ENCODE results near the gene S100B.

S100B gene

GRCh38 chr21:46604975-46605766, at the start of gene S100B:
Gene S100B (minus strand): TSS chr21:46605082. CDS start chr21:46602415, 2,667 bp downstream.
- peak within 1 kb of the TSS in 2 of 5 donors; percentile 10 to 65 for H3K9ac ChIP-seq (ENCODE audit: low read length in 5 of 5)
- H3K9me3 ChIP-seq (ENCODE audit: control insufficient read depth in 5 of 5, low read length in 5 of 5), result peaks cover 0 to 3% (median 0%) of the 10 kb centered on the region in 5 donors
- peaks cover 0 to 2% (median 0%) of the 10 kb centered on the region in 5 donors for H3K36me3 ChIP-seq (ENCODE audit: control insufficient read depth in 5 of 5, insufficient read depth in 5 of 5, low read length in 5 of 5)
- H3K4me3 ChIP-seq (ENCODE audit: low read depth in 1 of 5, low read length in 5 of 5), result peak within 1 kb of the TSS; percentile 40 to 70 (median 60)
- no peaks in the 10 kb centered on the region for H3K27me3 ChIP-seq (ENCODE audit: control insufficient read depth in 5 of 5, insufficient read depth in 4 of 5, low read length in 5 of 5)
- peaks cover 0 to 33% (median 24%) of the 10 kb centered on the region in 5 donors for H3K4me1 ChIP-seq (ENCODE audit: control insufficient read depth in 5 of 5, insufficient read depth in 5 of 5, low read length in 5 of 5)
- H3K27ac ChIP-seq (ENCODE audit: low read depth, low read length), result peak within 1 kb of the TSS; percentile 47

DNA sequence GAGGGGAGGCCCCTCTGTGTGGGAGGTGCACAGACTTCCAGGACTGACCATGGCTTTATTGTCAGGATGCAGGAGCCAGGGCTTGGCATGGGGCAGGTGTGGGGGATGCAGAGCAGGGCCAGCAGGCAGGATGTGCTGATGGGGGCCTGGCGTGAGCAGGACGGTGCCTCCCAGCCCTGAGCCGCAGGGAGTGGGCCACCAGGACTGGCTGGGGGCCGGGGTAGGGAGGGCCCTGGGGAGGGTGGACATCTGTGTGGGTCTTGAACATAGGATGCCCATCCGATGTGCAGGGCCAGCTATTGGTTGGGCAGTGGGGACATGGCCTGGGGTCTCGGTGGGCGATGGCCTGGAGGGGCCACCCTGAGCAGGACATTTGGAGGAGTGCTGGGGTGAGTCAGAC, 46.2 kb upstream of the S100B start:
- Histone ChIP-seq H3K27ac (ENCODE audit: low read depth, low read length) (no peak overlapping the region), H3K27me3 (ENCODE audit: control insufficient read depth in 5 of 5, insufficient read depth in 4 of 5, low read length in 5 of 5) (no peaks in the 10 kb centered on the region), H3K36me3 (ENCODE audit: control insufficient read depth in 5 of 5, insufficient read depth in 5 of 5, low read length in 5 of 5) (peaks cover 33 to 94% (median 90%) of the 10 kb centered on the region in 5 donors), H3K9ac (ENCODE audit: low read length in 5 of 5) (no peak overlapping the region), H3K9me3 (ENCODE audit: control insufficient read depth in 5 of 5, low read length in 5 of 5) (peaks cover 2 to 15% (median 8%) of the 10 kb centered on the region in 5 donors), H3K4me3 (ENCODE audit: low read depth in 1 of 5, low read length in 5 of 5) (no peak overlapping the region), H3K4me1 (ENCODE audit: control insufficient read depth in 5 of 5, insufficient read depth in 5 of 5, low read length in 5 of 5) (no peaks in the 10 kb centered on the region)

DNA sequence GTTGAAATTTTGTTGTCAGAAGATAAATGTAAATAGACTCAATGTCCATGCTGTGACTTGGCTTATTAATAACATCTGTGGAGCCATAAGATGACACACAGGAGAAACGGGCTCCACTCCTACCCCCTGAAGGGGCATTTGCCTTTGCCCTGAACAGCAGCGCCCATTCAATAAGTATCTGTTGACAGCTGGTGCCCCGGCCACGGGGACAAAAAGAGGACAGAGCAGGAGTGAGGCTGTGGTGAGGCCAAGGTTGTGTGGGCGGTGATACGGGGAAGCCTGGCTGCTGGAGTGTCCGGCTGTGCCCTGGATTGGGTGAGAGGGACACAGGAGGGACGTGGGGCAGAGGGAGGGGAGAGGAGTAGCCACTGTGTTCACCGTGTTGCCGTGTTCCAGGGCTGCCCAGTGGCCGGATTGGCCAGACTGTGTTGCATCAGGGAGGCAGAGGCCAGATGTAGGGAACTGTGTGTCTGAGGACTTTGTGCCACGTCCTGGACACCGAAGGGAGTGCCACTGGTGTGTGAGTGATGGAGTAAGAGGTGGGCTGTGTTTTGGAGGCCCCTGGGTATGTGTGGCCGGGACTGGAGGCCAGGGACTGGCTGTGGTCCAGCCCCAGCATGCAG, 45.7 kb upstream of the S100B start:
- no peak overlapping the region for H3K4me3 ChIP-seq (ENCODE audit: low read depth in 1 of 5, low read length in 5 of 5)
- H3K27ac ChIP-seq (ENCODE audit: low read depth, low read length), result no peak overlapping the region
- H3K9ac ChIP-seq (ENCODE audit: low read length in 5 of 5), result no peak overlapping the region
- H3K4me1 ChIP-seq (ENCODE audit: control insufficient read depth in 5 of 5, insufficient read depth in 5 of 5, low read length in 5 of 5), result no peaks in the 10 kb centered on the region
- peaks cover 32 to 96% (median 91%) of the 10 kb centered on the region in 5 donors for H3K36me3 ChIP-seq (ENCODE audit: control insufficient read depth in 5 of 5, insufficient read depth in 5 of 5, low read length in 5 of 5)
- H3K9me3 ChIP-seq (ENCODE audit: control insufficient read depth in 5 of 5, low read length in 5 of 5), result peaks cover 0 to 11% (median 5%) of the 10 kb centered on the region in 5 donors
- H3K27me3 ChIP-seq (ENCODE audit: control insufficient read depth in 5 of 5, insufficient read depth in 4 of 5, low read length in 5 of 5), result no peaks in the 10 kb centered on the region

GRCh38 chr21:46649356-46649755, 44.5 kb upstream of the S100B start:
- no peaks in the 10 kb centered on the region for H3K9me3 ChIP-seq (ENCODE audit: control insufficient read depth in 5 of 5, low read length in 5 of 5)
- H3K4me1 ChIP-seq (ENCODE audit: control insufficient read depth in 5 of 5, insufficient read depth in 5 of 5, low read length in 5 of 5), result no peaks in the 10 kb centered on the region
- no peaks in the 10 kb centered on the region for H3K27me3 ChIP-seq (ENCODE audit: control insufficient read depth in 5 of 5, insufficient read depth in 4 of 5, low read length in 5 of 5)
- no peak overlapping the region for H3K4me3 ChIP-seq (ENCODE audit: low read depth in 1 of 5, low read length in 5 of 5)
- H3K27ac ChIP-seq (ENCODE audit: low read depth, low read length), result no peak overlapping the region
- H3K9ac ChIP-seq (ENCODE audit: low read length in 5 of 5), result no peak overlapping the region
- peaks cover 20 to 96% (median 92%) of the 10 kb centered on the region in 5 donors for H3K36me3 ChIP-seq (ENCODE audit: control insufficient read depth in 5 of 5, insufficient read depth in 5 of 5, low read length in 5 of 5)

- no peak overlapping the region for H3K27ac ChIP-seq (ENCODE audit: low read depth, low read length)
- H3K9me3 ChIP-seq (ENCODE audit: control insufficient read depth in 5 of 5, low read length in 5 of 5), result no peaks in the 10 kb centered on the region
- H3K4me3 ChIP-seq (ENCODE audit: low read depth in 1 of 5, low read length in 5 of 5), result no peak overlapping the region
- H3K36me3 ChIP-seq (ENCODE audit: control insufficient read depth in 5 of 5, insufficient read depth in 5 of 5, low read length in 5 of 5), result peaks cover 20 to 97% (median 95%) of the 10 kb centered on the region in 5 donors
- no peak overlapping the region for H3K9ac ChIP-seq (ENCODE audit: low read length in 5 of 5)
- H3K4me1 ChIP-seq (ENCODE audit: control insufficient read depth in 5 of 5, insufficient read depth in 5 of 5, low read length in 5 of 5), result no peaks in the 10 kb centered on the region
- no peaks in the 10 kb centered on the region for H3K27me3 ChIP-seq (ENCODE audit: control insufficient read depth in 5 of 5, insufficient read depth in 4 of 5, low read length in 5 of 5)
These were observed 43.7 kb upstream of the S100B start for GRCh38 chr21:46648539-46648938.

DNA sequence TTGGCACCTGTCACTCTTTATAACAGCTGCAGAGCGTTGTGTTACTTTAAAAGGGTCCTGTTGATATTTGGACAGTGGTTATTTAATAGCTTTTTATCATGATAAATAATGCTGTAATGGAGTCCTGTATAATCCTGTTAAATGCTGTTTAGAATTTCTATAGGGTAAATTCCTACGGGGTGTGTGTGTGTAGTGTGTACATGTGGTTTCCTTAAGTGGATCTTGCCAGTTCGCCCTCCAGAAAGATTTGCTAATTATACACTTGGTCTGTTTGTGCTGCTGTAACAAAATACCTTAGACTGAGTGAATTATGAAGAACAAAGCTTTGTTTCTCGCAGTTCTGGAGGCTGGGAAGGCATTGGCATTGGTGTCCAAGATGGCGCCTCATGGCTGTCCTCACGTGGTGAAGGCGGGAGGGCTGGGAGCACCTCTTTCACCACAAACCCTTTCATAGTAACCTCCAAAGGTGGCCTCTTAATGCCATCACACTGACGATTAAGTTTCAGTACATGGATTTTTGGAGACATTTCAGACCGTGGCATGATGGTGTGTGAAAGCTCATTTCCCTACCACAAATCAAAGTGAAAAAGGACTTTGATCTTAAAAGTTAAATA, 41.8 kb upstream of the S100B start:
- Histone ChIP-seq H3K27ac (ENCODE audit: low read depth, low read length) (no peak overlapping the region), H3K4me3 (ENCODE audit: low read depth in 1 of 5, low read length in 5 of 5) (no peak overlapping the region), H3K27me3 (ENCODE audit: control insufficient read depth in 5 of 5, insufficient read depth in 4 of 5, low read length in 5 of 5) (no peaks in the 10 kb centered on the region), H3K36me3 (ENCODE audit: control insufficient read depth in 5 of 5, insufficient read depth in 5 of 5, low read length in 5 of 5) (peaks cover 8 to 90% (median 84%) of the 10 kb centered on the region in 5 donors), H3K4me1 (ENCODE audit: control insufficient read depth in 5 of 5, insufficient read depth in 5 of 5, low read length in 5 of 5) (no peaks in the 10 kb centered on the region), H3K9me3 (ENCODE audit: control insufficient read depth in 5 of 5, low read length in 5 of 5) (no peaks in the 10 kb centered on the region), H3K9ac (ENCODE audit: low read length in 5 of 5) (no peak overlapping the region)

DNA sequence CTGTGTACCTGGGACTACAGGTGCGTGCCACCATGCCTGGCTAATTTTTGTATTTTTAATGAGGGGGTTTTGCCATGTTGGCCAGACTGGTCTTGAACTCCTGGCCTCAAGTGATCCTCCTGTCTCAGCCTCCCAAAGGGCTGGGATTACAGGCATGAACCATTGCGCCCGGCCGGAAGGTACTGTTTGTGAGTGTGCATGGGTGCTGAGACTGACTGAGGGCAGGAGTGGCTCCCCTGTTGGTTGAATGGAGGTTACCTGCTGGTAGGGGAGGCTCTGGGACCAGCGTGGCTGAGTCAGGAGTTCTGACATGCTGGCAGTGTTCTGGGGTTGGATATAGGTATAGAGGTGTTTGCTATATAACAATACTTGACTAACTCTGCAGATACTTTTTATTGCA, 41.0 kb upstream of the S100B start:
- Histone ChIP-seq H3K36me3 (ENCODE audit: control insufficient read depth in 5 of 5, insufficient read depth in 5 of 5, low read length in 5 of 5) (peaks cover 8 to 89% (median 83%) of the 10 kb centered on the region in 5 donors), H3K9me3 (ENCODE audit: control insufficient read depth in 5 of 5, low read length in 5 of 5) (no peaks in the 10 kb centered on the region), H3K4me1 (ENCODE audit: control insufficient read depth in 5 of 5, insufficient read depth in 5 of 5, low read length in 5 of 5) (no peaks in the 10 kb centered on the region), H3K4me3 (ENCODE audit: low read depth in 1 of 5, low read length in 5 of 5) (no peak overlapping the region), H3K9ac (ENCODE audit: low read length in 5 of 5) (no peak overlapping the region), H3K27me3 (ENCODE audit: control insufficient read depth in 5 of 5, insufficient read depth in 4 of 5, low read length in 5 of 5) (no peaks in the 10 kb centered on the region), H3K27ac (ENCODE audit: low read depth, low read length) (no peak overlapping the region)

DNA sequence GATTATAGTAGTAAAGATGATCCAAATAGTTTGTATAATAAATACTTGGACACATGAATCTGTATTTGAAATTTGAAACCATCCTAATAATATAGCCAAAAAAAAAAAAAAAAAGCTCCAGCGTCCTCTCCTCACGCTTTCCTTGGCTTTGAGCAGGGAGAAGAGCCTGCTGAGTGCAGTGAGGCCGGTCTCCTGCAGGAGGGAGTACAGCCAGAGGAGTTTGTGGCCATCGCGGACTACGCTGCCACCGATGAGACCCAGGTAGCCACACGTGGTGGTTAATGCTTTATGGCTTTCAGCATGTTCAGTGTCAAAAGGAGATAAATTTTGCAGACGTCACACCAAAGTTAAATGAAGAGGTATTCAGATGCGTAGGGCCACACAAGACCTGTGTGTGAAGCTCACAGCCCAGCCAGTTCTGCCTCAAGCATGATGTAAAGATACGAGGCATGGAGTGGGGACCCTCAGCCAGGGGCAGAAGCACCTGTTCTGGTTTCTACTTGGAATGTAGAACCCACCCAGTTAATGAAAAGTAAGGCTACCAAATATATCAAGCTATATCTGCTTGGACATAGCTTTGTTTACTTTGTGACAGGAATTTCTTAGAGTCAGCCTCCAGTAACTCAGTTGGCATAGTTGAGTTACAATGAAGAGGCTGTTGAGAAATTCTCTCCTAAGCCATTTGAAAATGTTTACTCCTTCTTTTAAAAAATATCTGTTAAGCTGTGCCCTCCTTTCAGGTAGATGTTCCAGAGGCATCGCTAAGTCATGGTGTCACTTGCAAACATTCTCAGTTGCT, 38.7 kb upstream of the S100B start:
- Histone ChIP-seq H3K4me3 (ENCODE audit: low read depth in 1 of 5, low read length in 5 of 5) (no peak overlapping the region), H3K9ac (ENCODE audit: low read length in 5 of 5) (no peak overlapping the region), H3K27ac (ENCODE audit: low read depth, low read length) (no peak overlapping the region), H3K4me1 (ENCODE audit: control insufficient read depth in 5 of 5, insufficient read depth in 5 of 5, low read length in 5 of 5) (peaks cover 0 to 8% (median 2%) of the 10 kb centered on the region in 5 donors), H3K9me3 (ENCODE audit: control insufficient read depth in 5 of 5, low read length in 5 of 5) (no peaks in the 10 kb centered on the region), H3K36me3 (ENCODE audit: control insufficient read depth in 5 of 5, insufficient read depth in 5 of 5, low read length in 5 of 5) (peaks cover 8 to 67% (median 60%) of the 10 kb centered on the region in 5 donors), H3K27me3 (ENCODE audit: control insufficient read depth in 5 of 5, insufficient read depth in 4 of 5, low read length in 5 of 5) (no peaks in the 10 kb centered on the region)

DNA sequence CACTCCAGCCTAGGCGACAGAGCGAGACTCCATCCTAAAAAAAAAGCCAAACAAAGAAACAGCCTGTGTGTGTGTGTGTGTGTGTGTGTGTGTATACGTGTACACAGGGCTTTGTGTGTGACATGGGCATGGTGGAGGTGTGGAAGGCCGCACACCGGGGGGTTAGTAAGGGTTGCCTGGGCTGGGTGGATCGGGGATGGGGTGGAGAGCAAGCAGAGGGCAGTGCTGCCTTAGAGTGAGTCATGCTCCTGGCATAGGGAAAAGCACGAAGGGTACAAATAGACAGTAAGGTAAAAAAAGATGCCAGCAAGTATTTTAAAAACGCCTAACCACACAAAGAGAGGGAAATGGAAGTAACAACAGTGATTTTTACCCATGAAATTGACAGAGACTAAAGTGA, 36.8 kb upstream of the S100B start:
- H3K4me1 ChIP-seq (ENCODE audit: control insufficient read depth in 5 of 5, insufficient read depth in 5 of 5, low read length in 5 of 5), result peaks cover 4 to 26% (median 20%) of the 10 kb centered on the region in 5 donors
- no peak overlapping the region for H3K4me3 ChIP-seq (ENCODE audit: low read depth in 1 of 5, low read length in 5 of 5)
- peaks cover 8 to 55% (median 50%) of the 10 kb centered on the region in 5 donors for H3K36me3 ChIP-seq (ENCODE audit: control insufficient read depth in 5 of 5, insufficient read depth in 5 of 5, low read length in 5 of 5)
- no peaks in the 10 kb centered on the region for H3K9me3 ChIP-seq (ENCODE audit: control insufficient read depth in 5 of 5, low read length in 5 of 5)
- no peak overlapping the region for H3K27ac ChIP-seq (ENCODE audit: low read depth, low read length)
- no peak overlapping the region for H3K9ac ChIP-seq (ENCODE audit: low read length in 5 of 5)
- H3K27me3 ChIP-seq (ENCODE audit: control insufficient read depth in 5 of 5, insufficient read depth in 4 of 5, low read length in 5 of 5), result no peaks in the 10 kb centered on the region
